GM23248 (cell line): Measurements from ENCODE around the gene MCM3.

Experiments used
- EZH2 ChIP-seq: fragments of 200-600 bp; sonication (generic); IDR thresholded peaks from 2 replicates; pipeline ENCODE4 v1.6.1; 2018; ENCODE audit warnings: antibody characterized with exemption, mild to moderate bottlenecking; ENCODE audit not compliant: insufficient read depth, poor library complexity, severe bottlenecking
- EZH2phosphoT487 ChIP-seq: fragments of 200-600 bp; sonication (generic); IDR thresholded peaks from 2 replicates; pipeline ENCODE4 v1.6.1; 2018; ENCODE audit warnings: antibody characterized with exemption, moderate library complexity, mild to moderate bottlenecking, low read depth; ENCODE audit not compliant: insufficient read depth

- TF ChIP-seq EZH2: no peak
- no peak for TF ChIP-seq EZH2phosphoT487
Measured at GRCh38 chr6:52245425-52245824, 39.1 kb downstream of the MCM3 start.
